ENCODE results near the gene STON2. TPM values are rescaled to one million over a fixed set of nuclear protein-coding genes. Genes with fewer than 3 reads are reported as not detected.
A peak's percentile ranks its signal among the peaks of the same experiment; 100 is the strongest.
"Not testable (repeated sequence)": the region's sequence is repeated elsewhere in the genome, so short reads cannot be mapped to it uniquely, and the experiment has no call there.

The STON2 gene
- total and polyA plus RNA-seq, 4 experiments from 2014 or later: not detected

GRCh38 chr14:81433378-81433777 is 33.3 kb upstream of the STON2 start:
- Histone ChIP-seq H3K4me1 (ENCODE audit: insufficient read depth, low read length) (peaks cover 15% of the 10 kb centered on the region), H3K4me3 (ENCODE audit: low read length in 2 of 2) (no peak overlapping the region), H3K27ac (ENCODE audit: low read depth, low read length) (no peak overlapping the region), H3K27me3 (ENCODE audit: insufficient read depth, low read length) (peaks cover 25% of the 10 kb centered on the region), H3K36me3 (ENCODE audit: insufficient read depth, low read length) (no peaks in the 10 kb centered on the region), H3K9me3 (ENCODE audit: control insufficient read depth in 1 of 2, low read length in 2 of 2) (no peaks in the 10 kb centered on the region)
- DNase-seq: no peak
- Mint-ChIP-seq H3K4me3 (peak overlapping the region in 2 of 8 donors; percentile 7 to 22), H3K4me1 (peaks cover 7 to 17% (median 14%) of the 10 kb centered on the region in 4 donors), H3K36me3 (no peaks in the 10 kb centered on the region), H3K9me3 (peaks cover 0 to 2% (median 0%) of the 10 kb centered on the region in 8 donors), H3K27me3 (peaks cover 54 to 56% of the 10 kb centered on the region in 2 donors), H3K27ac (peak overlapping the region in 1 of 7 donors; percentile 39)
- intact Hi-C loops (cut with micrococcal nuclease): no loop called here
- POLR2A ChIA-PET (ENCODE audit: partially characterized antibody): no interaction called here
- CTCF ChIA-PET (ENCODE audit: partially characterized antibody): interaction anchor here (1.1 kb wide), 1 partner anchor 20 kb away, joined by 4 read pairs; no protein-coding TSS in a partner anchor

DNA sequence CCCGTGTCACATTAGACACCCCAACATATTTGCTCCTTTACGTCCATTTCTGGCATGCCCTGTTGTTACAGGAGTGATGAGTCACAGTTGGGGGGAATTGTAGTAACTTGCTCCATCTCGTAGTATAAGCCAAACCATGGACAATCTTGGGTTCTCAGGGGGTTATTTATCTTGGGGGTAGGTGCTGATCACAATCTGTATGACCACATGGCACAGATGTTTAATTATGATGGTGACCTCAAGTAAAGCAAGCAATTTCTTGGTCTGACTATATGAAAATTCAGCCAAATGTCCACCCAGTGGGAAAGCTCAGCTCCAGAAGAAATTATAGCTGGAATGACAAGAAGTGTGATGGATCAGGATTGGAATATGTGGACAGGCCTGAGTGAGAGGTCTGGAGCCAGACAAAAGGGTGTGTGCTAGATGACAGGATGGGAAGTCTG is 32.1 kb upstream of the STON2 start:
- CTCF ChIA-PET (ENCODE audit: partially characterized antibody): interaction anchor here (0.5 kb wide), 1 partner anchor 86 kb away, joined by 4 read pairs; no protein-coding TSS in a partner anchor
- no peak for DNase-seq

DNA sequence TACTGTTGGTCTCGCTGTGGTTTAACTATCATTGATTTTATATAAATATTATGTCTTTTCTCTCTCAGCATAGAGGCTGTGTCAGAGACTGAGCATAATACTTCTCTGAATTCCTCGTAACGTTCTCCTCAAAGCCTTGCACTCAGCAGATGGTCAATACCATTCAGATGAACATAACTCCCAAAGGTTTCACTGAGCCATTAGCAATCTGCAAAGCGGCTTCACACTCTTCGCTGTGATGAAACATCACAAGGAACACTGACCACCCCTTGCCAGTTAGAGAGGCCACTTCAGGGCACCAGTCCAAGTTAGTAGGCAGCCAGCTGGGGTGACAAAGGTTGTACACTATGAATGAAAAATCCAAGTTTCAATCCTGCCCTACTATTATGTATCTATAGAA is 30.1 kb upstream of the STON2 start:
- H3K4me3 Mint-ChIP-seq: no peak overlapping the region
- Histone ChIP-seq H3K36me3 (ENCODE audit: insufficient read depth, low read length) (no peaks in the 10 kb centered on the region), H3K4me3 (ENCODE audit: low read length in 2 of 2) (no peak overlapping the region), H3K27ac (ENCODE audit: low read depth, low read length) (no peak overlapping the region), H3K4me1 (ENCODE audit: insufficient read depth, low read length) (peaks cover 2% of the 10 kb centered on the region), H3K9me3 (ENCODE audit: control insufficient read depth in 1 of 2, low read length in 2 of 2) (no peaks in the 10 kb centered on the region), H3K27me3 (ENCODE audit: insufficient read depth, low read length) (peaks cover 12% of the 10 kb centered on the region)
- peaks cover 0 to under 1% (median 0%) of the 10 kb centered on the region in 8 donors for H3K9me3 Mint-ChIP-seq
- H3K36me3 Mint-ChIP-seq: no peaks in the 10 kb centered on the region
- peaks cover under 1 to 3% (median 1%) of the 10 kb centered on the region in 4 donors for H3K4me1 Mint-ChIP-seq
- peaks cover 43 to 52% of the 10 kb centered on the region in 2 donors for H3K27me3 Mint-ChIP-seq
- intact Hi-C loops (cut with micrococcal nuclease): no loop called here
- no peak overlapping the region for H3K27ac Mint-ChIP-seq
- DNase-seq: no peak
- POLR2A ChIA-PET (ENCODE audit: partially characterized antibody): no interaction called here
- CTCF ChIA-PET (ENCODE audit: partially characterized antibody): interaction anchor here (0.6 to 1.1 kb wide), 2 partner anchors 23 to 25 kb away, joined by 3 to 4 read pairs; no protein-coding TSS in a partner anchor

More for the DNA sequence above, 32.1 kb upstream of the STON2 start:
- POLR2A ChIA-PET (ENCODE audit: partially characterized antibody): no interaction called here
- Mint-ChIP-seq H3K4me3 (no peak overlapping the region), H3K27me3 (peaks cover 45 to 59% of the 10 kb centered on the region in 2 donors), H3K36me3 (no peaks in the 10 kb centered on the region), H3K9me3 (peaks cover 0 to 2% (median 0%) of the 10 kb centered on the region in 8 donors), H3K27ac (no peak overlapping the region), H3K4me1 (peaks cover 7 to 13% (median 11%) of the 10 kb centered on the region in 4 donors)
- peaks cover 22% of the 10 kb centered on the region for H3K27me3 ChIP-seq (ENCODE audit: insufficient read depth, low read length)
- H3K36me3 ChIP-seq (ENCODE audit: insufficient read depth, low read length): no peaks in the 10 kb centered on the region
- no peak overlapping the region for H3K27ac ChIP-seq (ENCODE audit: low read depth, low read length)
- H3K4me1 ChIP-seq (ENCODE audit: insufficient read depth, low read length): peaks cover 15% of the 10 kb centered on the region
- intact Hi-C loops (cut with micrococcal nuclease): no loop called here
- no peak overlapping the region for H3K4me3 ChIP-seq (ENCODE audit: low read length in 2 of 2)
- H3K9me3 ChIP-seq (ENCODE audit: control insufficient read depth in 1 of 2, low read length in 2 of 2): no peaks in the 10 kb centered on the region

DNA sequence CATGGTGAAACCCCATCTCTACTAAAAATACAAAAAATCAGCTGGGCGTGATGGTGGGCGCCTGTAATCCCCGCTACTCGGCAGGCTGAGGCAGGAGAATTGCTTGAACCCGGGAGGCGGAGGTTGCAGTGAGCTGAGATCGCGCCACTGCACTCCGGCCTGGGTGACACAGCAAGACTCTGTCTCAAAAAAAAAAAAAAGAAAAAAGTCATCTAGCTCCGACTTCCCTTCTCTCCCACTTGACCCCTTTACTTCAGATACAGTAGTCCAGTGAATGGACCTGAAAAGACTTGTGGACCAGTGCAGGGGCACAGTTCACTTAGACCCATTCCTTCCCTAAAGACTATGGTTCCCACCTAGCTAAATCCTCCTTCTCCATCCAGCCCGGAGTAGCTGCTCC is 29.6 kb upstream of the STON2 start:
- H3K4me3 Mint-ChIP-seq; H3K9me3 Mint-ChIP-seq; H3K4me1 Mint-ChIP-seq; H3K4me1 ChIP-seq (ENCODE audit: insufficient read depth, low read length); H3K27ac Mint-ChIP-seq; intact Hi-C loops (cut with micrococcal nuclease); H3K36me3 ChIP-seq (ENCODE audit: insufficient read depth, low read length); H3K36me3 Mint-ChIP-seq; H3K9me3 ChIP-seq (ENCODE audit: control insufficient read depth in 1 of 2, low read length in 2 of 2); DNase-seq; H3K4me3 ChIP-seq (ENCODE audit: low read length in 2 of 2); H3K27me3 ChIP-seq (ENCODE audit: insufficient read depth, low read length); POLR2A ChIA-PET (ENCODE audit: partially characterized antibody); H3K27ac ChIP-seq (ENCODE audit: low read depth, low read length): not testable (repeated sequence)
- peaks cover 39 to 50% of the 10 kb centered on the region in 2 donors for H3K27me3 Mint-ChIP-seq
- CTCF ChIA-PET (ENCODE audit: partially characterized antibody): interaction anchor here (1.1 kb wide), 1 partner anchor 23 kb away, joined by 3 read pairs; no protein-coding TSS in a partner anchor

DNA sequence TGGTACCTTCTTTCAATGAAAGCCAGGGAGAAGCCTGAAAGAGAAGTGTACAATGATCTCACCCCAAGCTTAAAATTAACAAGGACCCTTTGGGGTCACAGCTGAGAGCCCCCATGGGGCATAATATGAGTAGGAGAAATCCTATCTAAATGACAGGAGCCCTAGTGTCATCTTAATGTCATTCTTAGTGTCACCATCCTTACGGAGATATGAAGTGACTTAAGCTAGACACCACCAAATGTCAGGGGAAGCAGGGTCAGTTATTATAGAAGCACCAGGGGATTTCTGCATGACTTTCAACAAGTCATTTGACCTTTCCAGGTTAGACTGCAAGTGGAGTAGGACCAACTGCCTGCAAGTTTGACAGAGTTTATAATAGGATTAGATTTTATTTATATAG is 28.9 kb upstream of the STON2 start:
- no peak overlapping the region for H3K27ac Mint-ChIP-seq
- POLR2A ChIA-PET (ENCODE audit: partially characterized antibody): no interaction called here
- H3K4me1 Mint-ChIP-seq: no peaks in the 10 kb centered on the region
- H3K27me3 ChIP-seq (ENCODE audit: insufficient read depth, low read length): no peaks in the 10 kb centered on the region
- peaks cover 36 to 45% of the 10 kb centered on the region in 2 donors for H3K27me3 Mint-ChIP-seq
- H3K27ac ChIP-seq (ENCODE audit: low read depth, low read length): no peak overlapping the region
- H3K9me3 Mint-ChIP-seq: no peaks in the 10 kb centered on the region
- intact Hi-C loops (cut with micrococcal nuclease): no loop called here
- H3K36me3 Mint-ChIP-seq: no peaks in the 10 kb centered on the region
- no peaks in the 10 kb centered on the region for H3K9me3 ChIP-seq (ENCODE audit: control insufficient read depth in 1 of 2, low read length in 2 of 2)
- H3K4me3 Mint-ChIP-seq: no peak overlapping the region
- CTCF ChIA-PET (ENCODE audit: partially characterized antibody): interaction anchor here (1.1 kb wide), 1 partner anchor 24 kb away, joined by 3 read pairs; no protein-coding TSS in a partner anchor
- no peaks in the 10 kb centered on the region for H3K36me3 ChIP-seq (ENCODE audit: insufficient read depth, low read length)
- no peak for DNase-seq
- H3K4me3 ChIP-seq (ENCODE audit: low read length in 2 of 2): no peak overlapping the region
- H3K4me1 ChIP-seq (ENCODE audit: insufficient read depth, low read length): no peaks in the 10 kb centered on the region

DNA sequence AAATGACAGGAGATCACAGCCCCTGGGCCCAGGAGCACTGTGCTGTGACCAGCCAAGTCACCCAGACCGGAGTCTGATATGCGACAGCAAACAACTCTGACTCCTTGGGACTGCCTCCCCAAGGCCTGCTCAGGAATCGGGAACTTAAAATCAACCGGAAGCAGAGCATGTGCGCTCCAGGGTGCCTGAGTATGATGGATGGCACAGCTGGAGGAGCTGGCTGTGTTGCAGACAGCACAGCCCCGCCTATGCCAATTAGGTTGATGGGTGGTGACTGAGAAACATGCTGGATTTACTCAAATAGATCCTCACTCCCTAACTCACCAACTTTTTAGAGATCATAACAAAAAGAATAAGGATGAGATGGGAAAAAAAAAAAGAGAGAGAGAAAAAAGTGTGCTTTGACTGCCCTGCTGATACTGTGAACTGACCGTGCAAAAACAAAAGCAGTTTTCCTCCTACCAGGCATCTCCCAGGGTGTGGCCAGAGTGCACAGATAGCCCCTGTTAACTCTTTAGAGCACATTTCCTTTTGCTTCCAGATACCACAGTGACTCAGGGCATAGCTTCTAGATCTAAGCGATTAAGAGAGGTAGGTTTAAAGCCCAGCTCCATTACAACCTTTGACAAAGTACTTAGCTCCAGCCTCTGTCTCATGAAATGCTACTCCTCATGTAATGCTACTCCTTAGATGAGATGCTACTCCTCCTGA is 27.4 kb upstream of the STON2 start:
- H3K27me3 ChIP-seq (ENCODE audit: insufficient read depth, low read length): no peaks in the 10 kb centered on the region
- H3K4me3 ChIP-seq (ENCODE audit: low read length in 2 of 2): no peak overlapping the region
- intact Hi-C loops (cut with micrococcal nuclease): no loop called here
- ChIA-PET POLR2A (ENCODE audit: partially characterized antibody) (no interaction called here), CTCF (ENCODE audit: partially characterized antibody) (interaction anchor here (1.2 kb wide), 1 partner anchor 37 kb away, joined by 3 read pairs; no protein-coding TSS in a partner anchor)
- H3K27me3 Mint-ChIP-seq: peaks cover 25 to 32% of the 10 kb centered on the region in 2 donors
- H3K4me1 Mint-ChIP-seq: no peaks in the 10 kb centered on the region
- no peaks in the 10 kb centered on the region for H3K36me3 ChIP-seq (ENCODE audit: insufficient read depth, low read length)
- H3K27ac ChIP-seq (ENCODE audit: low read depth, low read length): no peak overlapping the region
- no peaks in the 10 kb centered on the region for H3K9me3 ChIP-seq (ENCODE audit: control insufficient read depth in 1 of 2, low read length in 2 of 2)
- H3K36me3 Mint-ChIP-seq: no peaks in the 10 kb centered on the region
- no peak overlapping the region for H3K27ac Mint-ChIP-seq
- DNase-seq: no peak
- no peaks in the 10 kb centered on the region for H3K9me3 Mint-ChIP-seq
- no peak overlapping the region for H3K4me3 Mint-ChIP-seq
- H3K4me1 ChIP-seq (ENCODE audit: insufficient read depth, low read length): no peaks in the 10 kb centered on the region

GRCh38 chr14:81423504-81423903 is 23.4 kb upstream of the STON2 start:
- Histone ChIP-seq H3K4me3 (ENCODE audit: low read length in 2 of 2) (no peak overlapping the region), H3K27me3 (ENCODE audit: insufficient read depth, low read length) (no peaks in the 10 kb centered on the region), H3K9me3 (ENCODE audit: control insufficient read depth in 1 of 2, low read length in 2 of 2) (no peaks in the 10 kb centered on the region), H3K4me1 (ENCODE audit: insufficient read depth, low read length) (no peaks in the 10 kb centered on the region), H3K36me3 (ENCODE audit: insufficient read depth, low read length) (no peaks in the 10 kb centered on the region), H3K27ac (ENCODE audit: low read depth, low read length) (no peak overlapping the region)
- DNase-seq: no peak
- Mint-ChIP-seq H3K9me3 (peaks cover 0 to 3% (median 0%) of the 10 kb centered on the region in 8 donors), H3K27ac (no peak overlapping the region), H3K27me3 (peaks cover 10 to 14% of the 10 kb centered on the region in 2 donors), H3K36me3 (no peaks in the 10 kb centered on the region), H3K4me1 (no peaks in the 10 kb centered on the region), H3K4me3 (no peak overlapping the region)
- intact Hi-C loops (cut with micrococcal nuclease): no loop called here
- ChIA-PET POLR2A (ENCODE audit: partially characterized antibody) (no interaction called here), CTCF (ENCODE audit: partially characterized antibody) (no interaction called here)
